Gastroesophageal sphincter (tissue), 4 donors: Measurements from ENCODE around the gene FBH1. TPM values are rescaled to one million over a fixed set of nuclear protein-coding genes. Genes with fewer than 3 reads are reported as not detected.

ENCODE experiments used
- ATAC-seq: fragments of 150-250 bp; one replicate; pipeline ENCODE4 v1.9.1; 2016; ENCODE audit warnings: mild to moderate bottlenecking, moderate library complexity
- H3K27ac ChIP-seq, 4 donors: fragments of 200-600 bp; sonication (generic) in 3 of 4; 1 replicate in 3 of 4; 2 replicates in 1 of 4; pipeline ENCODE4 v1.5.1; 2016 to 2019
- H3K27me3 ChIP-seq: fragments of 200-600 bp; sonication (generic); one replicate; pipeline ENCODE4 v1.5.1; 2019
- H3K36me3 ChIP-seq, 2 donors: fragments of 200-600 bp; sonication (generic); one replicate each; pipeline ENCODE4 v1.5.1; 2019; ENCODE audit warnings: control low read depth in 1 of 2
- H3K4me1 ChIP-seq, 3 donors: fragments of 200-600 bp; sonication (generic); 1 replicate in 2 of 3; 2 replicates in 1 of 3; pipeline ENCODE4 v1.5.1; 2016 to 2019; ENCODE audit warnings: control low read depth in 2 of 3
- H3K4me3 ChIP-seq, 2 donors: fragments of 200-600 bp; sonication (generic); one replicate each; pipeline ENCODE4 v1.5.1; 2019; ENCODE audit warnings: mild to moderate bottlenecking in 1 of 2, moderate library complexity in 1 of 2
- H3K9me3 ChIP-seq, 3 donors: fragments of 200-600 bp; sonication (generic); one replicate each; pipeline ENCODE4 v1.5.1; 2017 to 2019; ENCODE audit warnings: control low read depth in 2 of 3
- CTCF ChIP-seq, 4 experiments: fragments of 200-600 bp in 2 of 4; fragments of 450-650 bp in 2 of 4; sonication (generic) in 1 of 4; IDR thresholded peaks; one replicate each; pipeline ENCODE4 v1.5.1; 2017 to 2019; ENCODE audit warnings: antibody characterized with exemption in 4 of 4, mild to moderate bottlenecking in 2 of 4, moderate library complexity in 2 of 4
- EP300 ChIP-seq: sonication (generic); formaldehyde crosslinking; IDR thresholded peaks from one replicate; pipeline ENCODE4 v1.6.1; 2017; ENCODE audit warnings: antibody characterized with exemption, mild to moderate bottlenecking
- POLR2A ChIP-seq, 2 donors: fragments of 450-650 bp; IDR thresholded peaks; one replicate each; pipeline ENCODE4 v1.6.1; 2017; ENCODE audit warnings: antibody characterized with exemption in 2 of 2, mild to moderate bottlenecking in 2 of 2, moderate library complexity in 1 of 2
- POLR2AphosphoS5 ChIP-seq: sonication (generic); formaldehyde crosslinking; IDR thresholded peaks from one replicate; pipeline ENCODE4 v1.6.1; 2017; ENCODE audit warnings: antibody characterized with exemption
- WGBS, 2 donors: methylation state at CpG; one replicate each; pipeline ENCODE4 v1.1.5; 2018; ENCODE audit warnings: low coverage in 1 of 2; 5-methylcytosine and 5-hydroxymethylcytosine counted together
- total RNA-seq, 4 donors: library from RNA; depleted of rRNA; stranded (reverse); fragments of >200 nt; gene quantifications; one replicate each; pipeline ENCODE4 v1.1.0, GENCODE V29; 2016

FBH1 gene
- total RNA-seq, 4 donors from 2014 or later = 76.2 to 108 (median 98.5) TPM

- TF ChIP-seq POLR2A (IDR thresholded peaks at IDR 0.05) (no peak), EP300 (no peak), CTCF (IDR thresholded peaks at IDR 0.05) (no peak), POLR2AphosphoS5 (no peak)
- H3K4me3 ChIP-seq = no peak overlapping the region
- H3K36me3 ChIP-seq = peaks cover 0 to 15% of the 10 kb centered on the region in 2 donors
- H3K27me3 ChIP-seq = peaks cover 14% of the 10 kb centered on the region
- peaks cover 0 to 33% (median 3%) of the 10 kb centered on the region in 3 donors for H3K4me1 ChIP-seq
- WGBS, 2 donors = 46 to 100% methylated on average over 1 to 5 of the region's 7 CpGs
- peak overlapping the region in 3 of 4 donors; percentile 24 to 56 (median 46) for H3K27ac ChIP-seq
- ATAC-seq = peak; percentile 75
- H3K9me3 ChIP-seq = no peaks in the 10 kb centered on the region
Measured at GRCh38 chr10:5951167-5951711, 61.2 kb downstream of the FBH1 start.

GRCh38 chr10:5951721-5952407 is 61.8 kb downstream of the FBH1 start:
- no peak overlapping the region for H3K4me3 ChIP-seq
- peaks cover 0 to 27% (median 3%) of the 10 kb centered on the region in 3 donors for H3K4me1 ChIP-seq
- WGBS, 2 donors = 61 to 80% methylated on average over 3 to 4 of the region's 6 CpGs
- H3K9me3 ChIP-seq = no peaks in the 10 kb centered on the region
- peak overlapping the region in 3 of 4 donors; percentile 24 to 56 (median 46) for H3K27ac ChIP-seq
- TF ChIP-seq POLR2AphosphoS5 (no peak), EP300 (no peak), POLR2A (IDR thresholded peaks at IDR 0.05) (no peak), CTCF (IDR thresholded peaks at IDR 0.05) (no peak)
- peaks cover 0 to 19% of the 10 kb centered on the region in 2 donors for H3K36me3 ChIP-seq
- H3K27me3 ChIP-seq = peaks cover 14% of the 10 kb centered on the region
- no peak for ATAC-seq

GRCh38 chr10:5952731-5953385 is 62.8 kb downstream of the FBH1 start:
- Histone ChIP-seq H3K27me3 (peaks cover 9% of the 10 kb centered on the region), H3K4me1 (peaks cover 0 to 24% (median 3%) of the 10 kb centered on the region in 3 donors), H3K36me3 (peaks cover 0 to 19% of the 10 kb centered on the region in 2 donors), H3K27ac (no peak overlapping the region), H3K4me3 (no peak overlapping the region), H3K9me3 (no peaks in the 10 kb centered on the region)
- no peak for ATAC-seq
- TF ChIP-seq EP300 (no peak), POLR2A (IDR thresholded peaks at IDR 0.05) (no peak), POLR2AphosphoS5 (no peak), CTCF (IDR thresholded peaks at IDR 0.05) (no peak)
- 76 to 90% methylated on average over 2 of the region's 20 CpGs for WGBS, 2 donors

GRCh38 chr10:5953676-5954075 is 63.6 kb downstream of the FBH1 start:
- H3K4me1 ChIP-seq = peaks cover 0 to 24% (median 3%) of the 10 kb centered on the region in 3 donors
- WGBS, 2 donors = 73 to 85% methylated on average over 5 of the region's 5 CpGs
- no peak for TF ChIP-seq POLR2A (IDR thresholded peaks at IDR 0.05)
- no peak for TF ChIP-seq POLR2AphosphoS5
- no peak for TF ChIP-seq EP300
- no peak for TF ChIP-seq CTCF (IDR thresholded peaks at IDR 0.05)

More at GRCh38 chr10:5953676-5954075, 63.6 kb downstream of the FBH1 start:
- no peaks in the 10 kb centered on the region for H3K9me3 ChIP-seq
- peaks cover 0 to 19% of the 10 kb centered on the region in 2 donors for H3K36me3 ChIP-seq
- no peak overlapping the region for H3K27ac ChIP-seq
- H3K27me3 ChIP-seq = peaks cover 5% of the 10 kb centered on the region
- H3K4me3 ChIP-seq = no peak overlapping the region
- no peak for ATAC-seq
